NT2/D1 (cell line): Measurements from ENCODE around the gene METAP1D.
A peak's percentile ranks its signal among the peaks of the same experiment; 100 is the strongest.

Experiments
- SUZ12 ChIP-seq: IDR thresholded peaks from 2 replicates; pipeline ENCODE4 v1.6.1; 2011; ENCODE audit not compliant: insufficient read length, insufficient read depth; ENCODE audit errors: extremely low read depth
- ZNF274 ChIP-seq: IDR thresholded peaks from 2 replicates; pipeline ENCODE4 v1.6.1; 2011; ENCODE audit warnings: mild to moderate bottlenecking, low read depth, low read length

GRCh38 chr2:172095146-172095904 is 95.6 kb downstream of the METAP1D start:
- TF ChIP-seq SUZ12 (peak; percentile 41), ZNF274 (no peak)
